ENCODE data around the gene OSBPL2. TPM values are rescaled to one million over a fixed set of nuclear protein-coding genes. Genes with fewer than 3 reads are reported as not detected.

Gene OSBPL2
- total RNA-seq, 1 donor from 2014 or later, result 25.0 TPM

DNA sequence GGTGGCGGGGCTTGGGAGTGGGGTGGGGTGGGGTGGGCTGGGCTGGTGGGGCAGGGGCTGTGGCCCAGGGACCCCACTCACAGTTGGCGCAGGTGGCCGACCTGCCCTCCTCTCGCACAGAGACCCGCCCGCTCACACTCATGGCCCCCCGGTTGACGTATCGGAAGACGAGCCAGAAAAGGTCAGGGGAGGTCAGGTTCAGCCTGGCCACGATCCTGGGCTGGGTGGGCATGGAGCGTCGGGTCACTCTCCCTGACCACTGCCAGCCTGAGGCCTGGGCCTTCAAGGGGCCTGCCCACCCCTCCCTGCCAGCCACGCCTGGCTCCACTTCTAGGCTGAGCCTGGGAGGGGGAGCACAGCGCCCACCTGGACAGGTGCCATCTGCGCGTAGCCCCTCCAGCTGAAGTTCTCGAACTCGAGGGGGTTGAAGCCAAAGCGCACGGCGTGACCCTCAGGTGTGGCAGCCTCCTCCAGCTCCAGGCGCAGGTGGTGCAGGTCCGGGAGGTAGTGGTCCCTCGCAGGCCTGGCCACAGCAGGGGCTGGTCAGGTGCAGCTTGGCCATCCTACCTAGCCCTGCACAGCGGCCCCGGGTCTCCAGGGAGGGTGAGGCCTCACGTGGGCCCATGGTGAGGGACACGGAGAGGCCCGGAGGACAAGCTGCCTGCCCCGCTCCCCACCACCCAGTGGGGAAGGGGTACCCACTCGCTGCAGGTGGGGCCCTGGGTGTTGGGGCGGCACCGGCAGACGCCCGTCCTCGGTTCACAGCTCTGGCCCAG lies 95.7 kb downstream of the OSBPL2 start:
- no peak overlapping the region for H3K27ac ChIP-seq
- H3K9me3 ChIP-seq, result no peaks in the 10 kb centered on the region
- H3K27me3 ChIP-seq, result no peaks in the 10 kb centered on the region
- H3K4me1 ChIP-seq, result no peaks in the 10 kb centered on the region
- intact Hi-C loops (cut with DNase I), result no loop called here
- H3K36me3 ChIP-seq, result peaks cover 94 to 98% of the 10 kb centered on the region in 2 donors
- DNase-seq (ENCODE audit: low spot score in 2 of 2), result no peak
- no peak overlapping the region for H3K4me3 ChIP-seq
- TF ChIP-seq, protein P1, sequence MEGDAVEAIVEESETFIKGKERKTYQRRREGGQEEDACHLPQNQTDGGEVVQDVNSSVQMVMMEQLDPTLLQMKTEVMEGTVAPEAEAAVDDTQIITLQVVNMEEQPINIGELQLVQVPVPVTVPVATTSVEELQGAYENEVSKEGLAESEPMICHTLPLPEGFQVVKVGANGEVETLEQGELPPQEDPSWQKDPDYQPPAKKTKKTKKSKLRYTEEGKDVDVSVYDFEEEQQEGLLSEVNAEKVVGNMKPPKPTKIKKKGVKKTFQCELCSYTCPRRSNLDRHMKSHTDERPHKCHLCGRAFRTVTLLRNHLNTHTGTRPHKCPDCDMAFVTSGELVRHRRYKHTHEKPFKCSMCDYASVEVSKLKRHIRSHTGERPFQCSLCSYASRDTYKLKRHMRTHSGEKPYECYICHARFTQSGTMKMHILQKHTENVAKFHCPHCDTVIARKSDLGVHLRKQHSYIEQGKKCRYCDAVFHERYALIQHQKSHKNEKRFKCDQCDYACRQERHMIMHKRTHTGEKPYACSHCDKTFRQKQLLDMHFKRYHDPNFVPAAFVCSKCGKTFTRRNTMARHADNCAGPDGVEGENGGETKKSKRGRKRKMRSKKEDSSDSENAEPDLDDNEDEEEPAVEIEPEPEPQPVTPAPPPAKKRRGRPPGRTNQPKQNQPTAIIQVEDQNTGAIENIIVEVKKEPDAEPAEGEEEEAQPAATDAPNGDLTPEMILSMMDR (IDR thresholded peaks at IDR 0.05), result no peak

DNA sequence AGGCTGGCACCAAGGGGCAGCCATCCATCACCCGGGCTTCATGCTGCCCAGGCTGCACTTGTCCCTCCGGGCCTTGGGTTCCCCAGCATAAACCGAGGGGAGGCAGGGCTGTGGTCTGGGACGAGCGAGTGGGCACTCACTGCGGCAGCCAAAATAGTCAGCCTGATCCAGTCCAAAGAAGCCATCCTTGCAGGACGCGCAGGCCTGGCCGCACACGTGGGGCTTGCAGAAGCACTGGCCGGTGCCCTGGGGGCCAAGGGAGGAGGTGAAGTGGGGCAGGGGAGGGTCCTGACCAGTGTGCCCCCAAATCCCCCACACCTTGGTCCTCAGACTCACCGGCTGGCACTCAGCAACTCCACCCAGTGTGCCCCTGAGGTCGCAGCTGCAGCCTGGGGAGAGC lies 96.6 kb downstream of the OSBPL2 start:
- intact Hi-C loops (cut with DNase I), result no loop called here
- Histone ChIP-seq H3K4me1 (no peaks in the 10 kb centered on the region), H3K36me3 (peaks cover 88 to 93% of the 10 kb centered on the region in 2 donors), H3K4me3 (no peak overlapping the region), H3K9me3 (no peaks in the 10 kb centered on the region), H3K27ac (no peak overlapping the region), H3K27me3 (no peaks in the 10 kb centered on the region)
- TF ChIP-seq, protein P1 (IDR thresholded peaks at IDR 0.05), result no peak
- DNase-seq (ENCODE audit: low spot score in 2 of 2), result no peak

DNA sequence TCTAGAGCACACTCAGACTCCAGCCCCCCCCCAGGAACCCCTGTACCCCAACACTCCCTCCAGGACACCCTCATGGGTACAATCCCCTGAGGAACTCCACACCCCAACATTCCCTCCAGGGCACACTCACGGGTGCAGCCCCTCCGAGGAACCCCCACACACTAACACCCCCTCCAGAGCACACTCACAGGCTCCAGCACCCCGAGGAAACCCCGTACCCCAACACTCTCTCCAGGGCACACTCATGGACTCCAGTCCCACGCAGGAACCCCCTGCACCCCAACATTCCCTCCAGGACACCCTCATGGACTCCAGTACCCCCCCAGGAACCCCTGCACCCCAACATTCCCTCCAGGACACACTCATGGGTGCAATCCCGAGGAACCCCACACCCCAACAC lies 97.2 kb downstream of the OSBPL2 start:
- Histone ChIP-seq H3K27me3 (no peaks in the 10 kb centered on the region), H3K36me3 (peaks cover 84 to 93% of the 10 kb centered on the region in 2 donors), H3K27ac (no peak overlapping the region), H3K4me3 (no peak overlapping the region), H3K4me1 (no peaks in the 10 kb centered on the region), H3K9me3 (no peaks in the 10 kb centered on the region)
- intact Hi-C loops (cut with DNase I), result no loop called here
- TF ChIP-seq, protein P1 (IDR thresholded peaks at IDR 0.05), result no peak
- no peak for DNase-seq (ENCODE audit: low spot score in 2 of 2)

DNA sequence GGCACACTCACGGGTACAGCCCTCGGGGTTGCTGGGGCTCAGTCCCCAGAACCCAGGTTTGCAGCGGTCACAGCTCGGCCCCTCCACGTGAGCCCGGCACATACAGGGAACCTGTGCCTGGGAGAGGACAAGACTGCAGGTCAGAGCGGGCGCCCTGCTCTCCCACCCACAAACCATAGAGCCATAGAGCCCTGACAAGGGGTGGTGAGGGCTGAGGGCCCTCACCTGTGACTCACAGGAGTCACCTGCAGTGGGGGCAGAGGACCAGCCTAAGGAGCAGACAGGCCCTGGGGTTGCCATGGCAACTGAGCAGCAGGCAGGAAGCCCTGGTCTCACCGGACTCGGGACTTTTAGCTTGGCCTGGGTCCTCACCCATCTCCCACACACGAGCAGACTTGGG lies 98.0 kb downstream of the OSBPL2 start:
- H3K27me3 ChIP-seq, result no peaks in the 10 kb centered on the region
- no peaks in the 10 kb centered on the region for H3K9me3 ChIP-seq
- H3K27ac ChIP-seq, result no peak overlapping the region
- peaks cover 80 to 95% of the 10 kb centered on the region in 2 donors for H3K36me3 ChIP-seq
- no peaks in the 10 kb centered on the region for H3K4me1 ChIP-seq
- no peak for DNase-seq (ENCODE audit: low spot score in 2 of 2)
- intact Hi-C loops (cut with DNase I), result no loop called here
- TF ChIP-seq, protein P1 (IDR thresholded peaks at IDR 0.05), result no peak
- H3K4me3 ChIP-seq, result no peak overlapping the region

DNA sequence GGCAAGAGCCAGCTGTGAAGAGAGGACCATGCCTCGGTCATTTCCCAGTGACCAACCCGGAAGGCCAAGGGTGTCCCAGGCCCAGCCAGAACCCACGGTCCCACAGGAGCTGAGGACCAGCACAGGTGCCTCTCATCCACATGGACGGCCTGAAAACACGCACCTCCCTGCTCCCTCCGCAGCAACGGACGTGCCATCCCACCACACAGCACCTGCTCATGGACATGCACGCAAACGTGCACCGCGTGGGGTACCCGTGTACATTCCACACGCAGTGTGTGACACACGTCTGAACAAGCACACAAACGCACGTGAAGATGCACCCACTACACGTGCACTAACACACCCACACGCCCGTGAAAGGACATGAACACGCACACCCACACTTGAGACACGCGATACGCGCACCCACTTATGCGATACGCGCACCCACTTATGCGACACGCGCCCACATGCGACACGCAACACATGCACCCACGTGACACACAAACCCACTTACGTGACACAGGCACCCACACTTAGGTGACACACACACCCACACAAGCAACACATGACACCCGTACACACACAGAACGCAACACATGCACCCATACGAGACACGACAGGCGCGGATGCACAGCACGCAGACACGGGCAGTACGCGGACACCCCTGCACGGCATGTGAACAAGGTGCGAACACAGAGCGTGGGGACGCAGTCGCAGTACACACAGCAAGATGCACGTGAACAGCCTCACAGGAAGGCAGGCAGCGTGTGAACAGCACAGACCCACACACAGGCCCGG lies 98.6 kb downstream of the OSBPL2 start:
- TF ChIP-seq, protein P1 (IDR thresholded peaks at IDR 0.05), result no peak

More for the DNA sequence above, 98.6 kb downstream of the OSBPL2 start:
- Histone ChIP-seq H3K4me1 (no peaks in the 10 kb centered on the region), H3K27me3 (no peaks in the 10 kb centered on the region), H3K9me3 (no peaks in the 10 kb centered on the region), H3K36me3 (peaks cover 73 to 90% of the 10 kb centered on the region in 2 donors), H3K4me3 (no peak overlapping the region), H3K27ac (no peak overlapping the region)
- DNase-seq (ENCODE audit: low spot score in 2 of 2), result no peak
- intact Hi-C loops (cut with DNase I), result no loop called here
